Stimulated activated CD4-positive, alpha-beta T cell treated with anti-CD3 and anti-CD28 coated beads, Interleukin-15, amount 100 ng/mL, for 24 hours (primary cell): ENCODE data around the gene EFNB2.

ENCODE experiments used
- DNase-seq: peaks from one replicate; pipeline ENCODE4 v3.0.0-alpha.2; 2020

The EFNB2 gene

DNA sequence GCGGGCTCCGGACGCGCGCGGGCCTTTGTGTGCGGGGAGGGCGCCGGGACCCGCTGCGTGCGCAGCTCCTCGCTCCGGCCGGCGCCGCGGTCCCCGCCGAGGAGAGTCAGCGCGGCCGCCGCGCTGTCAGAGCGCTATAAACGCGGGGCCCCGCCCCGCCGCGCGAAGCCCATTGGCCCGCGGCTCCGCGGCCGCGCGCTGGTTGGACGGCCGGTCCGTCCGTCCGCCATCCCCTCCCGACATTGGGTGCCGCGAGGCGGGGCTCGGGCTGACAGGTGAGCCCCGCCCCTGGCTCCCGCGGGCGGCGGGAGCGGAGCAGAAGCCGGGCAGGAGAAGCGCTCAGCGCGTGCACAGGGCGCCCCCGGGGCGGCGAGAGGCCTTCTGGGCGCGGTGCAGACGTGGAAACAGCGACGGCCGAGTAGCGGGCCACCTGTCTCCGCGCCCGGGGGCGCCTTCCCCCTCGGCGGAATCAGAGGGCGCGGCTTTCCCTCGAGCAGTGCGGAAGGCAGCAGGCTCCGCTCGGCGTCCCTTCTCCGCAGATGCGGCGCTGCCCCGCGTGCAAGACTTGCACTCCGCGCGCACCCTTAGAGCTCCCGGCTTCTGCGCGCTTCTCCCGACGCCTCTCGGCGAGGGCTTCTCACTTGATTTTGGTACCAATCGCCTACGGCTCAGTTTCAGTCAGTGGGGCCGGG is at the start of gene EFNB2:
Gene EFNB2, minus strand, starts transcription at position 111 of the 692 bp plus-strand sequence. CDS start 698 bp downstream, outside the sequence.
- DNase-seq = peak; percentile 90

GRCh38 chr13:106581225-106581624 is 45.8 kb upstream of the EFNB2 start:
- no peak for DNase-seq

DNA sequence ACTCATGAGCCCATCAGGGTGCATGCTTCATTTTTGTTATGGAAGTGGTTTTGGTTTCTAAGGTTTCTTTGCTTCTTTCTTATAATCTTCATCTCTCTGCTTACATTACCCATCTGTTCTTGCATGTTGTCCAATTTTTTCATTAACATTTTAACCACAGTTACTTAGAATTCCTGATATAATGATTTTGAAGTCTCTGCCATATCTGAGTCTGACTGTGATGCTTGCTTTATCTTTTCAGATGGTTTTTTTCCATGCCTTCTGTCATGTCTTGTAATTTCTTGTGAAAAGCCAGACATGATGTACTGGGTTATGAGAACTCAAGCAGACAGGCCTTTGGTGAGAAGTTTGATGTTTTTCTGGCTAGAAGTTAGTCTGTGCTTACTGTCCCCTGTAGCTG is 40.4 kb upstream of the EFNB2 start:
- DNase-seq = no peak

GRCh38 chr13:106573868-106574267 is 38.4 kb upstream of the EFNB2 start:
- no peak for DNase-seq

DNA sequence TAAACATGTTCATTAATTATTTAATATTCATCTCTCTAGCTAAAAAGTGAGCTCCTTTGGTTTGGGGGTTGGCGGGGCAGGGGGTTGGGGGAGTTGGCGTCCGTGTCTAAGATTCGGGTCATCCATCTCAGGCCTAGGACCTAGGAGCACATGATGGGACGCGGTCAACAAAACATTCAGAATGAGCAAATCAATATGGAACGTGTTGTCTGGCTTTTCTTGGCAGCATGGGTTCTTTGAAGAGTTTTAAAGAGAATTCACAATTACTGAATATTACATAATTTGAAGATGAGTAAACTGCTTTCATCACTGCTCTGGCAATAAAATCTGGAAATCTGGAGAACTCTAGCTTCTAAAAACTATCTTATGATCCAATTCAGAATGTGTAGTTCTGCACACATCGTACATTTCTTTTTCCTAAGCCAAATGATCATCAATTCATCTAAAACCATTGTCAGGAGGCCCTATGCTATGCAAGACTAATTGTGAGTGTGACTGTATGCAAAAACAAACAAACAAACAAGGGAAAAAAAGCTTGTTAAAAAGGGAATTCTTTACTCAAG is 37.9 kb upstream of the EFNB2 start:
- no peak for DNase-seq

GRCh38 chr13:106570299-106570852 is 34.9 kb upstream of the EFNB2 start:
- DNase-seq = peak; percentile 75

- DNase-seq = no peak
These were observed 34.0 kb upstream of the EFNB2 start for GRCh38 chr13:106569233-106570095.

DNA sequence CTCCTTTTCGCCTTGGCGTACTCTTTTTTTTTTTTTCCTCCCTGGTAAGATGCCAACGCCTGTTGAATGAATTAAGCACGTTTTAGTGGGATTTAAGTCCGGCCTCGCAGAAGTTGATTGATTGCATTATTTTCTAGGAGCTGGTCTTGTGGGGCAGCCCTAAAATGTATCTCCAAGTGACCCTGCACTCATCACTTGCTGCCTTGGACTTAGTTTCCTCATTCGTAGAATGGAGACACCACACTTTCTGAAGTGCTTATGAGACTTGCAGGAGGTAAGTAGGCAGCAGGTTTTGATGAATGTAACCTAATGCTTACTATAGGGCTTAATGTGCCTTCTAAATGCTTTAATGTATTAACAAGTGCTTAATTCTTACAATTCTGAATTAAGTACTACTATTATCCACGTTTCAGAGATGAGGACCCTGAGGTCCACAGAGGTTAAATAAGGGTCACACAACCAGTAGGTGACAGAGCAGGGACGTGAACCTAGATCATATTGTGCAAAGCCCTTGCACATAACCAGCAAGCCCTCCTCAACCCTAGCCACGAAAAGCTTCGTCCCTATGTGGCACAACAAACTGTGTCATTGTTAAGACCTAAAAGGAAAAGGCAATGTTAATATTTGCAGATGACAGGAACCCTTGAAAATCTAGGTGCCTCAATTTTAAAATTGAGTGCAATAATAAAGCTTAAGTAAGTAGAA is 33.0 kb upstream of the EFNB2 start:
- no peak for DNase-seq

DNA sequence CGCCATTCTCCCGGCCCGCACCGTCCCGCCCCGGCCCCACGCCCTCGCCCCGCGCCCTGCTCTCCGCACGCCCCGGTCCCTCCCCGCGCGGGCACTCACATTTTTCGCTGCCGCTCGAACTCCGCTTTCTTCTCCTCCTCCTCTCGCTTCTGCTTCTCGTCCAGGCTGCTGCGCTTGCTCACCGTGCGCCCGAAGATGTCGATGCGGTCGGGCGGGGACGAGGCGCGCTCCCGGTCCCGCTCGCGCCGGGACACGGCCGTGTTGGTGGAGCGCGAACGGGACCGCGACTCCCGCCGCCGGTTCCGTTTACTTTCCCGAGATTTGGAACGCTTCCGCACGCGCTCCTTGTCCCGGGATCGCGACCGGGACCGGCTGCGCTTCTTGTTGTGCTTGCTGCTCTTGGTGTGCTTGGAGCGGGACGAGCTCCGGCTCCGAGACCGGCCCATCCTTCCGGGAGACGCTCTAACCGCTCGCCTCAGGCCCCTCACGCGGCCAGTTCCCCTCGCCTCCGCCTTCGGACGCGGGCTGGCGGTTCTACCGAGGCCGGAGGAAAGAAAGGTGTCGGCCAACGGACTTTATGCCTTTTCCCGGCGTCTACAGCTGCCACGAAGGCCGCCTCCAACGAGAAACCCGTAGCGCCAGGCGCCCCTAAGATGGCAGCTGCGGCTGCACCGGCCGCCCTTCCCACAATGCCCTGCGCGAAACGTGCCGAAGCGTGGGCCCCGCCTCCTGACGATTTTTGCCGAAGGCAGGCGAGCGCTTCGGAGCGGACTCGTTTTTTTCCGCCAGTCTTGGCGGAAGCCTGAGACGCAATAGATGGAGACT is 32.2 kb upstream of the EFNB2 start, which contains the start of gene ARGLU1:
Gene ARGLU1, minus strand, starts transcription at position 664 of the 825 bp plus-strand sequence. Its CDS starts 218 bp downstream, at position 446.
- peak; percentile 95 for DNase-seq

- DNase-seq = peak; percentile 59
These were observed 31.4 kb upstream of the EFNB2 start for GRCh38 chr13:106566641-106567473.

- DNase-seq = no peak
These were observed 29.8 kb upstream of the EFNB2 start for GRCh38 chr13:106565127-106565775.

DNA sequence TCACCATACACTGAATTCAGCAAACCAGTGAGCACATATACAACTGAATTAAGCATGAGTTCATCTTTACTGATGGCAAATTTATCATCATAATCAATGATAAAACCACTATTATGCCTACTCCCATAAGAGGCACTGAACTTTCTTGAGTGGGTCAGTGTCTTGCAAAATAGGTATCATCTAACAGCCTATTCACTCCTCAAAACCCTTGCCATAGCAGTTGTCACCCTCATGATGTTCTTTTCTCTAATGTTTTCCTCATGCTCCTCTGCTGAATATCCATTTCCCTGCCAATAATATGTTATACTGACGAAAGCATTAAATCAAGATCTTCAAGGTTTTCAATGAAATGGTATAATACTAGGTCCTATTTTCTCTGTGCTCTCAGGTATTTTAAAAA is 26.8 kb upstream of the EFNB2 start:
- DNase-seq = no peak

- peak; percentile 70 for DNase-seq
These were observed 26.2 kb upstream of the EFNB2 start for GRCh38 chr13:106561551-106562170.

GRCh38 chr13:106560821-106561220 is 25.4 kb upstream of the EFNB2 start:
- DNase-seq = no peak

- no peak for DNase-seq
These were observed 23.1 kb upstream of the EFNB2 start for GRCh38 chr13:106558527-106558926.

DNA sequence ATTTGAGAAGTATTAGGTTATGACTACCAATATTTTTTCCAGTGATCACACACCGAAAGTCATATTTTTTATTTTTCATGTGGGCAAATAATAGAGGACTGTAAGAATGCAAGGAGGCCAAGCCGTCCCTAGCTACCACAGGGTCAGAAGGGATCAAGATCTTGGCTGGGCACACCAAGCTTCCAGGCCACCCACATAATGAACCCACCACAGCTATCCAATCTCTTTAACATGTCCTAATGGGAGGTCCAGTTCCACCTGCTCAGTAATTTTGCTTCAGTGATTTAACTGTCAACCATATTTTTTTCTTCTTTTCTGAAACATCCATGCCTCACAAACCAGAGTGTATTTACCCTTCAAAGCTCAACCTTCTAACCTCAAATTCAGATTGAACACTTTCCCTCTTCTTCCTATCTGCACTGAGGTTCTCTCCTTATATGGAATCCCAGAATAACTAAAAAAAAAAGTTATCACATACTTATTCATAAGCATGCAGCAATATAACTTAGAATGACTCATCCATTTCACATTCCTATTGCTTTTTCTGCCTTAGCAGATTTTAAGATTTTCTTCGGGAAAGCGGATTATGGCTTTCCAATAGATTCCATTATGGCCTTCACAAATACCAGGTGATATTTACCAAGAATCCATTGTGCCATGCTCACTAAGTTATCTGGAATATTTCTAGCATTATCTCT is 20.3 kb upstream of the EFNB2 start:
- no peak for DNase-seq

DNA sequence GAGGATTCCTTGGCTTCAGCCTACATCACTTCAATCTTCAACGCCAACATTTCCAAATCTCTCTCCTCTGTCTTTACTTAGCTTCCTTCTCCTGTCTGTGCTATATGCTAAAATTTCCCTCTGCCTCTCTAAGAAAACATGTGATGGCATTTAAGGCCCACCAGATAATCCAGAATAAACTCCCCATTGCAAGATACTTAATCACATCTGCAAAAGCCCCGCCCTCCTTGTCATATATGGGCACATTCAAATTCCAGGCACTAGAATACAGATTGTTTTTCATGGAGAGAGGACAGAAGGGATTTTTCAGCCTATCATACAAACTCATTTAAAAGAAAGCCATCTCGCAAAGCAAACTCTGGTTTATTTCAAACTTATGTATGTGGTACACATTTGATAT is 16.3 kb upstream of the EFNB2 start:
- no peak for DNase-seq

DNA sequence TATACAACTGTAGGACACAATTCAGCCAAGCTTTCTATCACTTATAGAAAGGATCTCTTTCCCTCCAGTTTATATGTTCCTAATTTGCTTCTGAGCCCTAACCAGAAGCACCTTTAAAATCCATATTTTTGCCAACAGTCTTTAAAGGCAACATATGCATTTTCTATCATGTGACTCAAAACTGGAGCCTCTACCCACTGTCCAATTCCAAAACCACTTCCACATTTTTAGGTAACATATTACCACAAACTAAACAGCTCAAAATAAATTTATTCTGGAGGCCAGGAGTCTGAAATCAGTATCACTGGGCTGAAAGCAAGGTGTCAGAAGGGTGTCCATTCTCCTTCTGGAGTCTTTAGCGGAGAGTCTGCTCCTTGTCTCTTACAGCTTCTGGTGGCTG is 15.9 kb upstream of the EFNB2 start:
- DNase-seq = no peak

GRCh38 chr13:106550570-106551135 is 15.2 kb upstream of the EFNB2 start:
- no peak for DNase-seq
